ENCODE results near the gene PTCD2.

The PTCD2 gene

GRCh38 chr5:72338689-72339209 lies 18.6 kb downstream of the PTCD2 start:
- DNase-seq (ENCODE audit: low read depth in 3 of 3, low spot score in 1 of 3) = no peak

GRCh38 chr5:72346398-72346797 lies 26.2 kb downstream of the PTCD2 start:
- DNase-seq (ENCODE audit: low read depth in 3 of 3, low spot score in 1 of 3) = no peak

GRCh38 chr5:72347801-72348308 lies 27.7 kb downstream of the PTCD2 start:
- DNase-seq (ENCODE audit: low read depth in 3 of 3, low spot score in 1 of 3) = no peak

DNA sequence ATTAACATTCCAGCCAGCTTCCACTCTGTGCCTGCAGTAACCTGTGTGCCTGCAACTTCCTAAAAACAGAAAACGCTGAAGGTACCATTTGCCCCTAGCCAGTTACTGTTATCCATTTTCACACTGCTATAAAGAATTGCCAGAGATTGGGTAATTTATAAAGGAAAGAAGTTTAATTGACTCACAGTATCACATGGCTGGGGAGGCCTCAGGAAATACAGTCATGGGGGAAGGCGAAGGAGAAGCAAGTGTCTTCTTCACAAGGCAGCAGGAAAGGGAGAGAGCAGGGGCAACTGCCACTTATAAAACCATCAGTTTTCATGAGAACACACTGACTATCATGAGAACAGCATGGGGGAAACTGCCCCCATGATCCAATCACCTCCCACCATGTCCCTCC lies 31.2 kb downstream of the PTCD2 start:
- no peak for DNase-seq (ENCODE audit: low read depth in 3 of 3, low spot score in 1 of 3)

DNA sequence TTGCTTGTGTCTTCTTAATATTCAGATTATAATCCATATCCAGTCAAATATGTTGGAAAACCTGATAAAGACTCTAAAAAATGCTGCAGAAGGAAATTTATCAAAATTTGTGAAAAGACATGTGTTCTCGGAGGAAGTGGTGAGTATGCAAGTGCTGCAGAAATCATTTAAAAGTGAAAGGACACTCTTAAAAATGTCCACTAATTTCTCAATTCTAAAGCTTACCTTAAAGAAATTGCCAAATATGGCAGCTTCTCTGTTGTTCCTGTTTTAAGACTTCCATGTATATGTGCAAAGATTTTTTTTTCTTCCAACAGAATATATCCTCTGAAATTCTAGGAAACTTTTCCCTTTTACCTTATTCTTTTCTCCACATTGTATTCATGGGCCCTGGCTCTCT lies 32.4 kb downstream of the PTCD2 start:
- DNase-seq (ENCODE audit: low read depth in 3 of 3, low spot score in 1 of 3) = no peak

GRCh38 chr5:72353046-72353445 lies 32.9 kb downstream of the PTCD2 start:
- no peak for DNase-seq (ENCODE audit: low read depth in 3 of 3, low spot score in 1 of 3)

DNA sequence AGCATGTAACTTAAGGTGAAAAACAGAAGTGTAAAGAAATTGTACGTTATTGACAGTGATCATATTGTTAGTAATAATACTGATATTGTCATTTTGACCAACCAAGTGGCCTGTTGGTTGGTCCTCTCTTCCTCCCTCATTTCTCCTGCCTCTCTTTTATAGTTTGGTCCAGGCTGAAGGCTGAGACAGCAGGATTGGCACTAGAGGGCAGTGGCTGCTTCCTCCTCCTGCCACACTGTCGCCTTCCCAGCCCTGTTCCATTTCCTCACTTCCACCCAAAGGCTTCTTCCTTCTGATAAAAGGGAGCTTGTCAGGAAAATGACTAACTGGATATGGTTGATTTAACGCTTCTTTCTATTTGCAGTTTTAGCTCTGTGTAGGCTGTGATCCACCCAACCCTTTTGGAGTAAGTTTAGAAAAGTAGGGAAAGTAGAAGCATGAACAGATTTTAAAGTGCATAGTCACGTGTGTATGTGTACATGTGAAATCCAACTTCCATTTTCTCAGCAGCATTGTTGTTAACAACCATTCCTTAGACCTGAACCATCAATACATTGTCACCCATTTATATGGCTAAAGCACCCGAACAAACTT lies 35.6 kb downstream of the PTCD2 start:
- no peak for DNase-seq (ENCODE audit: low read depth in 3 of 3, low spot score in 1 of 3)

GRCh38 chr5:72356361-72356760 lies 36.2 kb downstream of the PTCD2 start:
- DNase-seq (ENCODE audit: low read depth in 3 of 3, low spot score in 1 of 3) = no peak

- no peak for DNase-seq (ENCODE audit: low read depth in 3 of 3, low spot score in 1 of 3)
These were observed 38.8 kb downstream of the PTCD2 start for GRCh38 chr5:72358925-72359324.

- no peak for DNase-seq (ENCODE audit: low read depth in 3 of 3, low spot score in 1 of 3)
These were observed 39.7 kb downstream of the PTCD2 start for GRCh38 chr5:72359886-72360285.

DNA sequence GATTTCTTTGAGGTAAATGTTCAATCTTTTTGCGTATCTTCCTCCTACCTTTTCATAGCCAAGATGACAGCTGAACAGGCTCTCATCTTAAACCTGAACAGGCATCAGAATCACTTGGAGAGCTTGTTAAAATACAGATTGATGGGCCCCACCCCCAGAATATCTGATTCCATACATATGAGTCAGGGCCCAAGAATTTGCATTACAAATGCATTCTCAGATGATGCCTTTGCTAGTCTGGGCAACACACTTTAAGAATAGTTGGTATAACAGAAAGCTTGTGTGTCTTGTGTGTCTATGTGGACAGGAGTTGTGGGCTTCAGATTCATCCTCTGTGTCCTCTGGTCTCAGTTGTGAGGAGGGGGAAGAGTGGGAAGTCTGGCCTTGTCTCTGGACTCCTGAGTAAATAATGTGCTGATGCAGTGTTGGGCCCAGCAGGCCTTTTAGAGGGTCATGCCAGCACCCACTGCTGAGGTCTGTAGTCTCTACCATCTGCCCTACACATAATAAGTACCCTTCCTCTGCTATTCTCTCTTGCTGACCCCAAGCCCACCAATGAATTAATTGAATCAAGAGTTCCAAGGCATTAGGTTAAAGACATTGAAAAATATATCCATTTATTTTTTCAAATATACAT lies 43.1 kb downstream of the PTCD2 start:
- no peak for DNase-seq (ENCODE audit: low read depth in 3 of 3, low spot score in 1 of 3)

DNA sequence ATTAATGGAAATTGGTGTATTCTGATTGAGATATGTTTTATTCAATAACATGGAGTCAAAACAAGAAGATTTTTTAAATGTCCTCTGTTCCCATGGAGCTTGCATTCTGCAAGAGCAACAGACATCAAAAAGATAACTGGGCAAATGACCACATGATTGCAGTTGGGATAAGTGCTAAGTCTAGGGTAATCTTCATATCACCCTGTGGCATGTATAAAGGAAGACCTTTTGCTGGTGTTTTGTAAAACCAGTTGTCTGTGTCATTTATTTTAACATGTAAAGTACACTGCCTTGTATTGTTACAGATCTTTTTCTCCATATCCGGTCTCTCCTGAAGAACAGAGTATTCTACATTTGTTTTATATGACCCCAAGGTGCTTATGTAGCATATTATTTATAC lies 44.0 kb downstream of the PTCD2 start:
- no peak for DNase-seq (ENCODE audit: low read depth in 3 of 3, low spot score in 1 of 3)

- DNase-seq (ENCODE audit: low read depth in 3 of 3, low spot score in 1 of 3) = no peak
These were observed 44.8 kb downstream of the PTCD2 start for GRCh38 chr5:72364951-72365350.

DNA sequence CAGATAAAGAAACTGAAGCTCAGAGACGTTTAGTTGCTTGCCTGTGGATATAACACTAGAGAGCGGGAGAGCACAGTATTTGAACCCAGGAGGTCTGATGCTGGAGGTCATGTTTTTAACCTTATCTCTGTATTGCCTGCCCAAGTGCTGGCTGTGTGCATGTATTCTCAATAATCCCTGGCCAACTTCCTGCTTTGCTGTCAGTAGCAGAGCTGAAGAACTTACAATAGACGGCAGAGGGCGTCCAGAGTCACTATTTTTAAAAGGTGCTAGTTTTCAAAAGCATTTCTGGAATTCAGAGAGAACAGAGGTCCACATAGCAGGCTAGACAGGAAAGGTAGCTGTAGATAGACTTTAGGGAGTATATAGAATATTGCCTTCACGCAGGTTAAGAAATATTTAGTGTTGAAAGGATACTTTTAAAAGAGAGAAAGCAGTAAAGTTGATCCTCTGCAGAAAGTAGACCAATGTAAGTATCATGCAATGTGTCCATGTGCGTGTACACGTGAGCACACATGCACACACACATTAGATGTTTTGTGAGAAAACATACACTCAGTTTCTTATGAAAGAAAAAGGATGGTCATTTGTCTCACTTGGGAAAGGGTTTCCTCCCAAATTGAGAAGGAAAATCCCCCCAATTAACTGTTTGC lies 46.3 kb downstream of the PTCD2 start:
- no peak for DNase-seq (ENCODE audit: low read depth in 3 of 3, low spot score in 1 of 3)

DNA sequence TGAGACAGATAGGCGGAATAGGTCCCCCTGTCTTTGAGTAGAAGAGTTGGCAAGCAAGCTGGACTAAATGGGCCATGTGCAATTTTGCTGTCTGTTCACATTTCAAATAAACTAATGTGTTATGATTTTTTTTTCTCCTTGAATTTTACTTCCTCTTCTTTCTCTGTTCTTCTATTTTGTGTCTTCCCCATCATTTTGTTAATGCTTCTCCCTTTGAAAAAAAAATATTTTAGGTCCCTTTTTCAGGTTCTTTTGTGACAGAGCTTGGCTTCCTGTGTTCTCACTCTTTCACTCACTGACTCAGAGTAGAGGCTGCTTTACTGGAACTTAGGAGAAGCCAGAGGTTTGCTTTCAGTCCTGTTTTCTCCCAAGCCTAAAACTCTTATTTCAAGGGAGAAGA lies 48.1 kb downstream of the PTCD2 start:
- no peak for DNase-seq (ENCODE audit: low read depth in 3 of 3, low spot score in 1 of 3)

DNA sequence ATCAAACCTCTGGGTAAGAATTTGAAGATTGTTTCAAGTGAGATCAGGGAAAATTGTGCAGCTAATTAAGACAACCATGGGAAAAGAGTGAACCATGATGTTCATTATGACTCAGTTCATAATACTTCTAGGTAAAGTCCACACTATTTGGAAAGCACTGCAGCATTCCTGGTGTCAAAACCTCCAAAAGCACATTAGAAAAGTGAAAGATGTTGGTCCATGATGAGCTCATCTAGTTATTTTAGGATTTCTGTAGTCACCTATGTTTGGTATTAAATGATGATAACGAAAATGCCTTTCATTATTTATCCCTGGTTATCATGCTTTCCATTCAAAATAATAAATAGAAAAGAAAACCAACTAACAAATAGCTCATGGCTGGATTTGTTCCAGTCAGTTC lies 49.1 kb downstream of the PTCD2 start:
- DNase-seq (ENCODE audit: low read depth in 3 of 3, low spot score in 1 of 3) = no peak

- no peak for DNase-seq (ENCODE audit: low read depth in 3 of 3, low spot score in 1 of 3)
These were observed 49.5 kb downstream of the PTCD2 start for GRCh38 chr5:72369711-72370110.

- DNase-seq (ENCODE audit: low read depth in 3 of 3, low spot score in 1 of 3) = no peak
These were observed 52.2 kb downstream of the PTCD2 start for GRCh38 chr5:72372331-72372730.

- no peak for DNase-seq (ENCODE audit: low read depth in 3 of 3, low spot score in 1 of 3)
These were observed 52.8 kb downstream of the PTCD2 start for GRCh38 chr5:72372923-72373322.

GRCh38 chr5:72374844-72375243 lies 54.7 kb downstream of the PTCD2 start:
- no peak for DNase-seq (ENCODE audit: low read depth in 3 of 3, low spot score in 1 of 3)

GRCh38 chr5:72376381-72376780 lies 56.2 kb downstream of the PTCD2 start:
- no peak for DNase-seq (ENCODE audit: low read depth in 3 of 3, low spot score in 1 of 3)

DNA sequence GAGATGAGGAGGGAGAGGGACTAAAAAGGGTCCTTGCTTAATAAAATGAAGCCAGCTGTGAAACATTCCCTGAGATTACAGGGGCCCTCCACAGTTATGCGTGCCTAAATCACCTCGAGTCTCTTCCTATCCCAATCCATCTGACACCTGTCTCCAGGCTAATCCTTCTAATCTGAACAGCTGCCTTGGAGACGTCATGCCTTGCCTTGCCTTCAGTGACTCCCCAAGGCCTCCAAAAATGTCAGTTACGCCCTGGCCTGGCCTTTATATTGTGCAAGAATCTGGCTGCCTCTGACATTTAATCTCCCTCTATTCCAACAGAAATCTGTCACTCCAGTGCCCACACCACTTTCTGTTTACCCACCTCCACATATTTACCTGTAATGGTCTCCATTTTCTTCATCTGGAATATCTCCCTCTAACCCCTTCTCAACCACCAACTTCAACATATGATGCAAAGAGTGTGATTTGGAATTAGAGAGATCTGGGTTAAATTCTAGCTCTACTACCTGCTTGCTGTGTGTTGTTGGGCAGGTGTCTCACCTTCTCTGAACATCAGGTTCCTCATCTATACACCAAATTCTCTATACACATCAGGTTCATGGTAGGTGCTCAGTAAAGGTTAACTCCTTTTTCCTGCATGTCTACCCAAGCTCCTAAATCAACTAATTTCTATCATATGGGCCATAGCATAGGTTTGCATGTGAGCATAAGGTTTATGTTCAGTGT lies 57.9 kb downstream of the PTCD2 start:
- DNase-seq (ENCODE audit: low read depth in 3 of 3, low spot score in 1 of 3) = no peak
